Stimulated activated CD4-positive, alpha-beta T cell treated with anti-CD3 and anti-CD28 coated beads, TNF-alpha, amount 100 ng/mL, for 1 hour (primary cell): ENCODE results near the gene USH2A.
"Not testable (repeated sequence)": the region's sequence is repeated elsewhere in the genome, so short reads cannot be mapped to it uniquely, and the experiment has no call there.

Source experiments
- DNase-seq, 3 donors: peaks; one replicate each; pipeline ENCODE4 v3.0.0-alpha.2; 2020; ENCODE audit warnings: low read depth in 3 of 3, low spot score in 1 of 3

USH2A gene

DNA sequence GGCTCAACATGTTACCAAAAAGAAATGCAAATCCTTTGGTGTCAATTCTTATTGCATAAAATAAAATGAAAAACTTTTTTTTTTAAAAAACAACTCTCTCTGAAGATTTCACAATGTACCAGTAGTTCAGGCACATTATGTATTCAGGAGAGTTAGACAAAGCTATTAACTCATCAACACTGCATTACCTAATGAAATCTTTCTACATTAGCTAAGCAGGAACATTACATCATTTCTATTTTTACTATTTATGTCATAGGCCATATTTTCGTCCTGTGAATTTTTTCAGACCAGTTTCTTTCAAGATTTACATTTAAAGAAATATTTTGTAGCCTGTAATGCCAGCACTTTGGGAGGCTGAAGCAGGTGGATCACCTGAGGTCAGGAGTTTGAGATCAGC is 366.2 kb downstream of the USH2A start:
- no peak for DNase-seq

DNA sequence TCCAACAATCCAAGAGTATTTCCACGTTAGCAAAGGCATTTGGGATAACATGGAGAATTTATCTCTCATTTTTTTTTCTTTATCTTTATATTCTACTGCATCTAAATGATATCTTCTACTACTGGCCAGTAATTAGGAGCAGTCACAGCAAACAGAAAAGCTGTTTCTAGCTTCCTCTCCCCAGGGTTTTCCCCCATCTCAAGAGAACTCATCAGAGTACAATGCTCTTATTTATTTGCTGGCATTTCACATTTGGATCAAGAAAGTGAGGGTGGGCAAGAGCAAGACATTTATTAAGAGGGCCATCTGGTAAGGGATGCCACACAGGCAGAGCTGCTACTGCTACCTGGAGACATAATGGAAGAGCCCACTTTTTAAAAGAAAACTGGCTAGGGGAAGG is 368.2 kb downstream of the USH2A start:
- DNase-seq = no peak

DNA sequence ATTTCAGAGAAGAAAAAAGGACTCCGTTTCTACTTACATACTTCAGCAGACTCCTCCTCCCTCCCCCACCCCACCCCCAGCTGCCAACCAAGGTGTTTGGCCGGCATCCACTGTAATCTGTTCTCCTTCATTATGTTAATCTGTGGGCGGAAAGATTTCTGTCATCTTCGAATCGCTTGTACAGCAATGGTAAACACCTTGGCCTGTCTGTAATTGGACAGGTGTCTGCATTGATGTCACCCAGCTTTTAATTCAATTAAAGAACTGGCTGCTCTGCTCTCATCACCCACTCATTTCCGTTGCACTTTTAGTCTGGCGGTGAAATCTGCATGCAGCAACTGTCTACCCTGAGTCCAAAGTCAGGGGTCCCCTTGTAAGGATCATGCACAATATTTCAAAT is 368.6 kb downstream of the USH2A start:
- DNase-seq = no peak

DNA sequence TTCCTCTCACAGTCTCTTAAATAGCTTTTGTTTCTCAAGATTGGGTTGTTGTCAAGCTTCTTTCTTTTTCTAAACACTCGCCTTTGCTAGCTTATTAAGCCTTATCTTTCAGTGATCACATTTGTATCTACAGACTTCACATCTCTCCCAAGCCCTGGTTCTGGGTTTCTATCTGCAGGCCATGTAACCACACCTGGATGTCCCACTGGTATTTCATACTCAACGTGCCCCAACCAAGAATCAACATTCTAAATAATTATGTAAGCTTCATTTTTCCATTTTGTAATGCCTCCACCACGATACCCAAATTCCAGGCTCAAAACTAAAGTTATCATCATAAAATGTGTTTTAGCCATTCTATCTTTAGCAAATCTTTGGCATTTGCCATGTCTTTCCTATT is 372.2 kb downstream of the USH2A start:
- no peak for DNase-seq

DNA sequence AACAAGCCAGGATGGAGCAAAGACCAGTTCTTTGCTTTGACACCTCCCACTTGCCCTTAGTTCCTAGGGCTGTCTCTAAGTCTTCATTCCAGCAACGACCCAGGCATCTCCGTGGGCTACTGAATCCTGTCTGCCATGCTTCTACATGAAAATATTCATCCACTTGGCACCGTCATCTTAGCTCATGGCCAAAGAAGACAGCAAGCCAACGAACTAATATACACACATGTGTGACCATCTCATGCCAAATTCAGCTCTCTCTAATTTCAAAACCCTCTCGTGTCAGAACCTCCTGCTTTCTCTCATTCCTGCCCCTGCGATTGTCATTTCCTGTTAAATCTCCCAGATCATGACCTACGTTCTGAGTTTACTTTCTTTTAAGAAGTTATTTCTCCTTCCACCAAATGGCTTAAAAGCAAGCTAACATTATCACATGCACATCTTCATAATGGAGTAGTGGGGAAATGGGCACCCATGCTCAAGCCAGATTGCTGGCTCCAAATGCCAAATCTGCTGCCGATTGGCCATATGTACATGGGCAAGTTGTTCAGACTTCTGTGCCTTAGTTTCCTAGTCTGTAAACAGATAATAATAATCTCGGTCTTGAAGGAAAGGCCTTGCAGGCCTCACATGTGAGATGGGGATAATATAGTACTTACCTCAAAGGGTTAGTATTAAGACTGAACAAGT is 373.4 kb downstream of the USH2A start:
- no peak for DNase-seq

DNA sequence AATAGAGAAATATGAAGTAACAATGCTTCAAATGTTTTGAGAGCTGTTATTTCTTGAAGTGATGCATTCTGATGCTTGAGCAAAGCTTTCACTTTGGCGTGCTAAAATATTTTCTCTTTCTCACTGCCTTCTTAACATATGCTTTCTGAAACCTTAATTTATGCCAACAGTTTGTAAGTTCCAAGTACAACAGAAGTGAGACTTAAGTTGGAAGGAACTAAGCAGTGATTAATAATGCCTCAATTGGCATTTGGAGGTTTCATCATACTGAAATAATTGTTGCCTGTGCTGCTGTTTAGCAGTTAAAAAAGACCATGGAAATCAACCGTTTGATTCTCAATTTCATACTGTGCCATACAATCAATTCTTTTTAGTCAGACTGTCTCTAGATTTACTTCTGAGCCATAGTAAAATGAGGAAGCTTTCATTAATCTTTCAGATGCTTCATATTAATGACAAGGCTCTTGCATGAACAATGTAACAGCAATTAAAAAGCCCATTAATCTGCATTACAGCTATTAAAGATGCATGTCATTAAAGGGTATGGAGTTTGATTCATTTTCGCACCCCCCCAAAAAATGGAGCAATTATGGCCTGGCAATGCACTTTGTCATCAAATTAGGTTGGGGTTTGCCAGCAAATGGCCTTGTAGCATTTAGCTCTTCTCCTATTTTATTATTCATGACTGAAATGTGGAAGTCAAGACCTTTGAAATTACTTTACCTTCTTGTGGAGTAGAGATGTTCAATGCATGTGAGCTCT is 375.3 kb downstream of the USH2A start:
- DNase-seq = no peak

DNA sequence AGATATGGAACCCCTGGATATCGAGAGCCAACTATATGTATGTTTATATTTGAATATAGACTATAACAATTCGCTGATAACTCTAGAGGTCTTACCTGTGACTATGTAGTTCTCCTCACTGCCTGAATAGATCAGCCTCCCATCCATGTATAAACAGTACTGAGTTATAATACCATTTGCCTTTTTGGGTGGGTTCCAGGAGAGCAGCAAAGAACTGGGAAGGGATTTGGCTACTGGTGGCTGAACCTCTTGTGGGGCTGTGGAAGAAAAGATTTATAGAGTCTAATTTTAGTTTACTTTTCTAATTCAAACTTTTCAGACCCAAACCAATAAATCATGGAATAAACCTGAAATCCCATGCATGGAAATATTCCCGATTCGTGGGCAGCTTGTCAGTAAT is 376.9 kb downstream of the USH2A start:
- DNase-seq = no peak

DNA sequence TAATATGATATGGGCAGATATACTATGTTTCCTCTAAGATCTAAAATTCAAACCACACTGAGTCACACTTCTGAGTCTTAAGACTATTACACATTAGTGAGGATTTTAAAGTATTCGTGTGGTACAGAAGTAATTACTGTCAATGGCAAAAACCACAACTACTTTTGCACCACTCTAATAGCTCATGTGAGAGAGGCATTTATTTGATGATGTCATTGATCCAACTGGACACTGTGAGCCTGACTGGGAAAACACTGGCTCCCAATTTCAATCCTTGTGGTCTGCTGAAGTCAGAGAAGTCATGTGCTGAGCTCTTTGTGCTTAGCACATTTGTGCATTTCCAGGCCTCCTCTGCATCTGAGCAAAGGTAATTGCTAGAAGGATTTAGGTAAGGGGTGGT is 377.8 kb downstream of the USH2A start:
- DNase-seq = no peak

DNA sequence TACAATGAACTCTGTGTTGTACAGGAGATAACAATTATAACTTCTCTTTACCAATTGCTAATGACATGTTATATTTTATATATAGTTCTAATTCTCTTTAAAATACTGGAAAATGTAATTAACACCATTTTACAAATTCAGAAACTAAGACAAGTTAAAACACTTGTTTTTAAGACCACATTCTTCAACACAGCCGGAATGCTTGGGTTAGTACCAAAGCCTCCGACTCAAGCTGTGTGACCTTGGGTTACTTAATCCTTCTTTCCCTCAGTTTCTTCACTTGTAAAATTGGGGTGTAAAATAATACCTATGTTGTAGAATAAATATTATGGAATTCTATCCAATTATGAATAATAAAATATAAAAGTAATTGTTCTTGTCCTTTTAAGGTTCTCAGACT is 378.7 kb downstream of the USH2A start:
- DNase-seq = no peak

DNA sequence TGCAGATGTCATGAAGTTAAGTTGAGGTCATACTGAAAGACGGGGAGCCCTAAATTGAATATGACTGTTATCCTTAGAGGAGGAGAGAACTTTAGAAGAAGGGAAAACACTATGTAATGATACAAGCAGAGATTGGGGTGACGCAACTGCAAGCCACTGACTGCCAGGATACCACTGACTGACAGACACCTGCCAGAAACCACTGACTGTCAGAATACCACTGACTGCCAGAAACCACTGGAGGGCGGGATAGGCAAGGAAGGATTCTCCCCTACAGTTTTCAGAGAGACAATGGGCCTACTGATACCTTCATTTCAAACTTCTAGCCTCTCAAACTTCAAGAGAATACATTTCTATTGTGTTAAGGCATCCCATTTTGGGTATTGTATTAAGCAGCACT is 388.7 kb downstream of the USH2A start:
- no peak for DNase-seq

DNA sequence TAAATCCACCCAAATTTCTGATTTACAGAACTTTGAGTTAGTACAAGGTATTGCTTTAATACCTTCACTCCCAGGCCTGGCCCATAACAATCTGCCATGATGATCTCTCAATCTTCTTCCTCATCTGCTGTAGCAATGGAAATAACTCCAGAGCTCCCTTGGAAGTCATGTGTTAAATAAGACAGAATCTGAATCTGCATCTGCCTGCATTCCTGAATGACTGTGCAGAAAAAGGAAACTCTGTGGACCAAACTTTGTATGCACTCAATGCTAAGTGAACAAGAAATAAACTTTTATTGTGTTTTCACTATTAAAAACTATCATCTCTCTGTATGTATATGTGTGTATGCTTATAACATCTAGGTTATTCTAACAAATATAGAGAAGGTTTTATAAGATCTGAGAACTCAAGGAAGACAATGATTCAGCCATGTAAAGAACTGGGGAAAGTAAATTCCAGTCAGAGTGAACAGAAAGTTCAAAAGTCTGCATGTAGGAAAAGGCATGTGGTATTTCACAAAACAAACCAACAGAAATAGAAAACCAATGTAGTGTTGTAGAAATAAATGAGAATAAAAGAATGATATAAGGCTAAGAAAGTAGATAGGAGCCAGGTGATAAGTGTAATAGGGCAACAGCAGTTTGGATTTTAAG is 390.2 kb downstream of the USH2A start:
- DNase-seq = no peak

DNA sequence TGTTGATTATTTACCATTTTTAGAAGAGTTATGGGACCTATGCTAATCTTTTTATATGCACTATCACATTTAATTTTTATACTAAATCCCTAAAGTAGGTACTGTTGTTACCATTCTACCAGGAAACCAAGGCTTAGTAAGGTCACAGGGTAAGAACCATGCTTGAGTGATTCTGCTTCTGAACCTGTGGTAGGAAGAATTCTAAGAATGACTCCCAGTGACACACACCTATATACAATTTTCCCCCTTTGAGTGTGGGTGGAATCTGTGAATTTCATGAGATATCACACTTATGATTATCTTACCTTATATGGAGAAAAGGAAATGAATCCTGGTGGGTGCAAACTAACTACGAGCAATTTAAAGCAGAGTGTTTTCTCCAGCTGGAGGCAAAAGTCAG is 391.0 kb downstream of the USH2A start:
- no peak for DNase-seq

DNA sequence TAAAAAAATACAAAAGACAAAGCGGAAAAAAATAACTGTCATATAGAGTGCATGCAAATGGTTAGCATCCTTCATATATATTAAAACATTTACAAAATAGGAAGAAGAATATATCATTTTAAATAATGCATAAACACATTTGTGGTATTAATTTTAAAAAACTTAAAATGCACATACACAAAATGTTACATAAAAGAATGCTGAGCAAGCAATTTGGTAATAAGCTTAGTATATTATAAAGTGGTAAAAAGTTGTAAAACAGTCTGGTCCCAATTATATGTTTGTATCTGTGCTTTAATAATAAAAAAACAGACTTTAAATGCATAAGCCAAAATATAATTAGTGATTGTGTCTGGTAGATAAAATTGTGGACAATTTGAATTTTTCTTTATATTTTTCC is 394.6 kb downstream of the USH2A start:
- DNase-seq = no peak

DNA sequence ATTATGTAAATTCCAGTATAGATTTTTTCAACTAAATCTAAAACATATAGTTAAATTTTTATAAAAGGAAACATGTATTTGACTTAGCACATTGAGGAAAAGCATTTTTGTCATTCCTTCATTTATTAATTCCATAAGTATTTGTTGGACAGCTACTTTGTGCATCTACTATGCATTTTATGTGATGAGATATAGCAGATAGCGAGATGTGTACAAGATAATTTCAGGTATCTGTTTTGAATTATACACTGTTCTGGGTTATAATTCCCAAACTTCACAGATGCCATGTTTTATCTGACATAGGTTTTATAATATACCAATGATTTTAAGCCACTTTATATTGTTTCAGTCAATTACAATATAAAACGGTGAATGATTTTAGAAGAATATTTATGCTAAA is 398.7 kb downstream of the USH2A start:
- DNase-seq = no peak

DNA sequence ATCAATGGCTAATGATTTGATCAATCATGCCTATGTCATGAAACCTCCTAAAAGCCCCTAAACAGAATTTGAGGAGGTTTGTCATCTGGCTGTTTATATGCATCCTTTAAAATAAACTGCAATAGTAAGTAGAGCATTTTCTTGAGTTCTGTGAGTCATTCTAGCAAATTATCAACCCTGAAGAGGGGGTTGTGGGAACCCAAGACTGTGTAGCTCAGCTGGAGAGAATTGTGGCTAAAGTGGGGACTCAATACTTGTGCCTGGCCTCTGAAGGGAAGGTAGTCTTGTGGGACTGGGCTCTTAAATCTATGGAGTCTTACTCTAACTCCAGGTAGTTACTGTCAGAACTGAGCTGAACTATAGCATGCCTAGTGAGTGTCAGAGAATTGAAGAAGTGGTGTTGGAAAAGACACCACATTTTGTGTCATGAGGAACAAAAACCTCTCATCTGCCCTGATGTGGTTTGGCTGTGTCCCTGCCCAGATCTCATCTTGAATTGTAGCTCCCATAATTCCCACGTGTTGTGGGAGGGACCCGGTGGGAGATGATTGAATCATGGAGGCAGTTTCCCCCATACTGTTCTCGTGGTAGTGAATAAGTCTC is 402.4 kb downstream of the USH2A start:
- DNase-seq = no peak

DNA sequence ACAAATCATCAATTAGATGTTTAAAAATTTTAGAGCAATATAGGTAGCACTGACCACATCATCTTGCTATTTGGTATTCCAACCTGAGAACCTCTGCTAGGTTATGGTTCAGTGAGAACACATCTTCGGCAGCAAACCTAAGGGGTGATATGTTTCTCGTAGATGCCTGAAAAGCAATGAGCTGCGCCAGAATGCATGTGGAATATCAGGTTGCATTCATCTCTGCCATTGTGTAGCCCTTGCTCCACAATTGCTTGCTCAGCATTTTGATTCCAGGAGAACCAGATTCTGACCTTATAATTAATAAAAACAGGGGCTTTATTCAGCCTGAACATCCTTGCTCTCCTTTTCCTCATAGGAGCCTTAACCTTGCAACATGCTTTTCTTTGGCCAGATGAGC is 408.1 kb downstream of the USH2A start:
- DNase-seq = no peak

DNA sequence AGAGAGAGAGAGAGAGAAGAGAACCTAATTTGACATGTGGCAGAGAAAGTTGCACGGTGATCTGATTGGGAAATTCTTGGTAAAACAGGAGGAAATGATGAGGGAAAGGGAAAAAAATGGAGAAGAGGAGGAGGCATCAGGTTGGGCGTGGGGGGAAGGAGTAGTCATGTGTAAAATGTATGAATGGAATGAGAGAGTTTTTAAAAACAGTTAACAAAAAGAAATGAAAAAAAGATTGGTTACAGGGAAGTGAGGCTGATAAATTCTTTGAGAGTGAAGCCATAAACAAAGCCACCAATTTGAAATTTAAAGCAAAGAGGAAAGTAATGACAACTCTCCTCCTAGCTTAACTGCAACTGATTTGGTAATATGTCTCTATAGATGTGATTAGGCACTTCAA is 409.2 kb downstream of the USH2A start:
- no peak for DNase-seq

DNA sequence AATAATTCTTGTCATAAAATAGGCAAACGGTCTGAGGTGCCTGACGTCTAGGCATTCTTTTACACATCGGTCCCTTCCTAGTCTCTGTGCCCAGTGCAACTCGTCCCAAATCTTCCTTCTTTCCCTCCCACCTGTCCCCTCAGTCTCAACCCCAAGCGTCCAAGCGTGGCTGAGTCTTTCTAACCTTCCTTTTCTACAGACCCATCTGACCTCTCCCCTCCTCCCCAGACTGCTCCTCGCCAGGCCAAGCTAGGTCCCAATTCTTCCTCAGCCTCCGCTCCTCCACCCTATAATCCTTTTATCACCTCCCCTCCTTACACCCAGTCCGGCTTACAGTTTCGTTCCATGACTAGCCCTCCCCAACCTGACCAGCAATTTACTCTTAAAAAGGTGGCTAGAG is 413.8 kb downstream of the USH2A start:
- DNase-seq = not testable (repeated sequence)

DNA sequence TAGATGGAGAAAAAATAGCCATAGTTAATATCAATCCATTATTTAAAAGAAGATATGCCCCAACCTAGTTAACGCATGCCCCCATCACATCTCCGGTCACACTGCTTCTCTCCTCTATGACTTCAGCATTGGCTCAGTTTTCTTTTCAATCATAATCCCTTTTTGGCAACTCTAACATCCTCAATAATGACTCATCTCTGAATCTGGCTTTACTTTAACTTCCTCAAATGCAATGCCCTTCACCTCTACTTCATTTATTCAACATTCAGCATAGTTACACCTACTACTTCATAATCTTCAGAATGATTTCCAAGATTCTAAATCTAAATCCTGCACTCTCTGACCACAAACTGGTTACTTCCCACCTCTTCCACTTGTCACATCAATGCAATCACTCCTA is 417.3 kb downstream of the USH2A start:
- DNase-seq = no peak

DNA sequence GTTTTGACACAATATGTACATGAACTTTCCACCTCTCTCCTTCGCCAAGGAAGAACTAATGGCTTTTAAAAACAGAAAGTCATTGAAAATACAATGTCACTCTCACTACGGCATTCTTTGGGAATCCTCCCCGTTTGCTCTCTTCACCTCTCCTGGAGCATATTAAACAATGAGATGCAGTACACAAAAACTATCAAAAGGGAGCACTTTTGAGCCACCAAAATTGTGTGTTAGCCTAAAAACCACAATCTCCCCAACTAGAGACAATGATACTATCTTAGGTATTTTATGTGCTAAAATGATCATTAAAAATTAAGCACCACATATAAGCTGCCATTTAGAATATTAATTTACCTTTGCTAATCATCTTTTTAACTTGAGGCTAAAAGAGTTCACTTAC is 430.6 kb downstream of the USH2A start:
- no peak for DNase-seq

DNA sequence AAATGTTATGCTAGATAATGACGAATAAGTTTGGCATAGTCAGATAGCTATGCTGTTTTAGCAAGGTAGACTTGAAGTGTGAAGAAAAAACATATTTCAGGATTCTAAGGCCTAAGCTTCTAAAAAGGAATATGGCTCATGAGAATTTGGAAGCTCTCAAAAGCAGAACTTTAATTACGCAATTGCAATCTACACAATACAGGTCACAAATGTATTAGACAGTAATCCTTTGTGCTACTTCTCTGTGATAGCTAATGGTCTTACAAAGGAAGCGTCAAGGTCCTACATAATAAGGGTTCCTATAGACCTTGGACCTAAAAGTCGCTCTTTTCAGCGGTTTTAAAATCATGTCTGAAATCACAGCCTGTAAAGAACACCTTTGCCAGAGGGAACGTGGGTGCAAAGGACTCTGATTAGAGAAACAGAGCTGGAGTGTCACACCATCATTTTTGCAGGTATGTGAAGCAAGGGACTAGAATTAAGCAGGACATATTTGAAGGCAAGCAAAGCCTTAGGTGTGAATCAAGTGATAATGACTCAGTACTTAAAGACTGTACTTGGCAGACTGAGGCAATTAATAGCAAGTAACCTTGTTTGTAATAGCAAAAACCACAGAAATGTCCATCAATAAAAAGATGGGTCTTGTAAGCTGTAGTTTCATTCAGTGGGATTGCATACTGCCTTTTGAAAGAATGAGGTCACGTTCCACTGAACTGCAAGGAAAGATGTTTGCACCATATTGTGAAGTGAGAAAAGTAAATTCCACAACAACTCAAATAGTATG is 436.0 kb downstream of the USH2A start:
- DNase-seq = no peak
